ENCODE data around the gene LGALS13.
"Not testable (repeated sequence)": the region's sequence is repeated elsewhere in the genome, so short reads cannot be mapped to it uniquely, and the experiment has no call there.

Gene LGALS13

DNA sequence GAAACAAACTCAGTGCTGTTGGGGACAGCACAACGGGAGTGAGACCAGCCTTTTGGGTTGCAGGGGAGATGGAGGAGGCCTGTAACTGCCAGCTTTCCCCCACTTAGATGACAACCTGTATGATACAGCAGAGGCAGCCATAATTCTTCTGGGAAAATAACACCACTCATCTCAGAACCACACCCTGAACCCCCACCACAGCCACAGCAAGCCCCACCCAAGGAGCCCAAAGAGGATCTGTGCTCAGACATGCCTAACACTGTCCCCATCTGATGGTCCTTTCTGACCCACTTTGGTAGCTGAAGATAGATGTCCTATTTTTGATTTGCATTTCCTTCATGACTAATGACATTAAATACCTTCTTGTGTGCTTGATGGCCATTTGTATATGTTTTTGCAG is 15.4 kb downstream of the LGALS13 start:
- no peak for DNase-seq

DNA sequence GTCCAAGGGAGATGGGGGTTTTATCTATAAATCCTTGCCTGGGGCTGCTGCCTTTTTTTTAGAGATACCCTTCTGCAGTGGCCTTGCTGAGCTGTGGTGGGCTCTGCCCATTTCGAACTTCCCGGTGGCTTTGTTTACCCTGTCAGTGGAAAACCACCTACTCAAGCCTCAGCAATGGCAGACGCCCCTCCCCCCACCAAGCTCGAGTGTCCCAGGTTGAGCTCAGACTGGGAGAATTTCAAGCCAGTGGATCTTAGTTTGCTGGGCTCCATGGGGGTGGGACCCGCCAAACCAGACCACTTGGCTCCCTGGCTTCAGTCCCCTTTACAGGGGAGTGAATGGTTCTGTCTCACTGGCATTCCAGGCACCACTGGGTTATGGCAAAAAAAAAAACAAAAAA is 21.6 kb downstream of the LGALS13 start:
- no peak for DNase-seq

DNA sequence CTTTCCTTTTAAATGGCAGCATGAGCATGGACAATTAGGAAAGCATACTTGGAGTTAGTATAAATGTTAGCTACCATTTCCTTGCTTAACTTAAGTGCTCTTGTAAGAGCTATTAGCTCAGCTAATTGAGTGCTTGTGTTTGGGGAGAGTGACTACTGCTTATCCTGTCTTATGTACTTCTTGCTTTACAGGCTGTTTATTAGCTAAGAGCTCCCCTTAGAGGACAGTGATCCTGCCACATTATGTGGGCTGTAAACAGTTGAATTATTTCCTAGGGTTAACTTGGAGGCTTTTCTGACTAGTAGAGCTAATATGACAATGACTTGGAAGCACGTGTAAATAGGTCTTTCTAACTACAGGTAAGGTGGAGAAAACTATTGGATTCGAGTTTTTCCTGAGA is 25.3 kb downstream of the LGALS13 start:
- not testable (repeated sequence) for DNase-seq

DNA sequence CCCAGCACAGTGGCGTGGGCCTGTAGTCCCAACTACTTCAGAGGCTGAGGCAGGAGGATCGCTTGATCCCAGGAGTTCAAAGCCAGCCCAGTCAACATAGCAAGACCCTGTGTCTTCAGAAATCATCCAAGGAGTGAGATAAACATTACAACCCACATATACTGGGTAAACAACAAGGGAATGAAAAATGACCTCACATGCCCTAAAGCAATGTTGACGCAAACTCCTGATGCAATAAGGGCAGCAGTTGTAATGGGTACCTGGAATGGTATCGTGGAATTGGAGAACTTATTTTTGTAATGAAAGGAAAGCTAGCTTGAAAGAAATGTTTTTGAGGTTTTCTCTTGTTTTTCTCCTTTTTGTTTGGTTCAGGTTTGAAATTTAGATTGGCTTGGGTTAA is 28.9 kb downstream of the LGALS13 start:
- no peak for DNase-seq

DNA sequence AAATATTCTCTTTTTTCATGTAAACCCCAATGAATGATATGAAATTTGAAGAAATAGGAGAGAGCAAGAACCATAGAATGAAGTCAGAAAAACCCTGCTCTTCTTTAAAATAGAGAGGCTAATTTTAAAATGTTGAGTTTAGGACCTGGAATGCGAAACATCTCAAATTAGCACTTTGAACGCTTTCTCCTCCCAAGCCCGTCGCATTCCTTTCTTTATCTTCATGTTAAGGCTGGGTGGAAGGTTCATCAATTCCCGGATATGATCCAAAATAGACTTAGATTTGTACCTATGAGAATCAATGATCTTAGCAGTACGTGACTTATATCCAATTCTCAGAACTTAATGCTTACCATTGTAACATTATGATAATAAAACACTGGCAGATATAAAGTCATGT is 29.3 kb downstream of the LGALS13 start:
- DNase-seq, result no peak

DNA sequence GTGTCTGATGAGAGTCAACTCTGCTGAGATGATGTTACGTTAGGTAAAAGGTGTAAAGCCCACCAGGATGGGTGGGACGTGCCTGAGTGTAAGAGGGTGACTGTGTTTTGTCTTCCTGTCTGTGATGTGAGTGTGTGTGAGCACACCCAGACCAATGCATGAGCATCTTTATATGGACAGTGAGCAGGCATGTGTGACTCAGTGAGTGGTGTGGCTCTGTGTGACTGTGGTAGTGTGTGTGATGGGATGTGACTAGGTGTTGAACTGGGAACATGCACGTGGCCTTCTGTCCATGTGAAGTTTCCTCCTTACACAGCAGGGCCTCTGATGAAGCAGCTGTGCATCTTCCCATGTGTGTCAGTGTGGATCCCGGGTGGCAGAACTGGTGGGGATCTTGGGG is 35.6 kb downstream of the LGALS13 start:
- DNase-seq, result no peak

DNA sequence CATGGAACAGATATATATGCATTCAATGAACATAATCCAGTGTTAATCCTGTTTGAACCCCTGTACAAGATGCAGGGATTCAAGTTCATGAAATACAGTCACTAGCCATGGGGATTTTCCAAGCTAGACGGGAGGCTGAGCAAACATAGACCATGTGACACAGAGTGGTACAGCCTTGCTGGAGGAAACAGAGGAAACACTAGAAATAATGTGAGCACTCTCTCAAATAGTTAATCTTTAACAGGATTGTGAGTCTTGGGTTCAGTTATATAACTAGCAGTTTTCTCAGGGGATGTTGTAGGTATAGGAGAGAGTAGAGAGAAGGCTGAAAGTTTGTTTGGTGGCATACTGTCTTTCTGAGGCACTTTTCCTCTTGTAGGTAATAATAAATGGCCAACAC is 39.4 kb downstream of the LGALS13 start:
- DNase-seq, result no peak

DNA sequence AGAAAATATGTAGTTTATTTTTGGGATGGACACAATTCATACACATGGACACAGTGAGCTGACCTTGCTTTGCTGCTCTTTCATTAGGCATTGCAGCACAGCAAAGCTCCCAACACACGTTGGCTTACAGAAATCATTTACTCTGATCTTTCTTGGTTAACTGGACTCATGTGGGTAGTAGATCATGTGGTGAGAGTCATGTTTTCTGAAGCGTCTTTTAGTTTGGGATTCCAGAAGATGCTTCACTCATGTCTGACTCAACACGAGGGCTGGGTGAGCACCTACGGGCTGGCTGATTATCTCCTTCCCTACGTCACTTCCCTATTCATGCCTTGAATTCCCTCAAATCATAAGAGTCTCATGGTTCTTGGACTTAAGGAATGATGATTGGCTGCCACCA is 41.3 kb downstream of the LGALS13 start:
- no peak for DNase-seq

DNA sequence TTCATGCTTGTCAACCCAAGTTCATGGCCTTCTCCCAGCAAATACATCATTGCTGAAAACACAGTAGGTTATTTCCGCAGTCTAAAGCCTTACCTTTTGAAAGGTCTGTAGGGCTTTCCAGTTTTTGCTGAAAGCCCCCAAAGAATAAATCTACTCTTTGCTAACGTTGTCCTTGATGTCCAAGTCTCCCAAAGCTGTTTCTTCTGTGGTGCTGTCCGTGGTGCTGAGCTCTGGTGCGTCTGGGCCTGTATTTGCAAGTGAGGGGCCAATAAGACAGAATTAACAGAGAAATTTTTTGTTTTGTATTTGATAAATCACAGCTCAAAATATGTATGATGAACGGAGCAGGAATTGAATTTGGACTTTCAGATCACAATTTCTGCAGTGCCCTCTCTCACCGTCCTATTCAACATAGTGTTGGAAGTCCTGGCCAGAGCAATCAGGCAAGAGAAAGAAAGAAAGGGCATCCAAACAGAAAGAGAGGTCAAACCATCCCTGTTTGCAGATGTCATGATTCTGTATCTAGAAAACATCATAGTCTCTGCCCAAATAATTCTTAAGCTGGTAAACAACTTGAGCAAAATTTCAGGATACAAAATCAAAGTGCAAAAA is 43.6 kb downstream of the LGALS13 start:
- no peak for DNase-seq

DNA sequence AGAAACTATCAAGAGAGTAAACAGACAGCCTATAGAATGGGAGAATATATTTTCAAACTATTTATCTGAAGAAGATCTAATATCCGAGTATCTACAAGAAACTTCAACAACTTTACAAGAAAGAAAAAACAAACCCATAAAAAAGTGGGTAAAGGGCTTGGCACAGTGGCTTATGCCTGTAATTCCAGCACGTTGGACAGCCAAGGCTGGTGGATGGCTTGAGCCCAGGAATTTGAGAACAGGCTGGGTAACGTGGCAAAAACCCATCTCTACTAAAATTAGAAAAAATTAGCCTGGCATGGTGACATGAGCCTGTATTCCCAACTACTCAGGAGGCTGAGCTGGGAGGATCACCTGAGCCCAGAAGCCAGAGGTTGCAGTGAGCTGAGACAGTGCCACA is 45.6 kb downstream of the LGALS13 start:
- no peak for DNase-seq

DNA sequence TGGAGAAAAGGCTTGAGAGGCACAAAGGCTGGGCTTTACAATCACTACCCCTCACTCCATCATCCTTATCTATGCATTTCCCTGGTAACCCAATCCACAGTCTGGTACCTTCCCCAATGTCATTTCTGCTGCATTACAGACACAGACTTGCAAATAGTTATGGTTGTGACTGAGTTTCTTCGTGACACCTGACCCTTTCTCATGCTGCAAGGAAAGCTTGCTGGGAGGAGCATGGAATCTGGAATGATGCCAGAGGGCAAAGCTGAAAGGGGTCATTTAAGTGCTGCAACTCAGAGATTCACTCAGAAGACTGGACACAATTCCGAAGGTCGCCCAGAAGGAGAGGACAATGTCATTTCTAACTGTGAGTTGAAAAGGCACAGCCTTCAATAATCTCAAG is 53.3 kb downstream of the LGALS13 start, which contains the start of gene LGALS16:
Gene LGALS16, plus strand, starts transcription at position 301 of the 400 bp plus-strand sequence. Its CDS starts 49 bp downstream, at position 350.
- DNase-seq, result no peak

Measured in hypothalamus (tissue), 51 donors.